HepG2 (cell line): ENCODE results near the gene GFOD1. TPM values are rescaled to one million over a fixed set of nuclear protein-coding genes. Genes with fewer than 3 reads are reported as not detected.

ENCODE experiments used
- DR1 ChIP-seq: sonication (generic); formaldehyde crosslinking; IDR thresholded peaks from 2 replicates; pipeline ENCODE4 v1.8.0; 2021; ENCODE audit warnings: mild to moderate bottlenecking, missing genetic modification reagents, inconsistent platforms
- FOXA1 ChIP-seq, 2 experiments: fragments of 450-650 bp in 1 of 2; sonication (generic) in 1 of 2; formaldehyde crosslinking in 1 of 2; IDR thresholded peaks; 2 replicates each; pipeline versions ENCODE4 v1.4.0 to v1.6.1; 2016 to 2020; ENCODE audit warnings: missing genetic modification reagents in 1 of 2
- GTF3A ChIP-seq: sonication (generic); formaldehyde crosslinking; conservative IDR thresholded peaks from 2 replicates; pipeline ENCODE4 v1.4.0; 2020; ENCODE audit warnings: mild to moderate bottlenecking, missing genetic modification reagents
- HMGA1 ChIP-seq: sonication (generic); formaldehyde crosslinking; conservative IDR thresholded peaks from 2 replicates; pipeline ENCODE4 v1.4.0; 2020; ENCODE audit warnings: missing genetic modification reagents
- HOXA9 ChIP-seq: sonication (generic); formaldehyde crosslinking; IDR thresholded peaks from 2 replicates; pipeline ENCODE4 v1.8.1; 2022; ENCODE audit warnings: missing genetic modification reagents, mild to moderate bottlenecking, moderate library complexity, borderline replicate concordance
- KMT2B ChIP-seq: IDR thresholded peaks from 2 replicates; pipeline ENCODE4 v1.6.1; 2016; ENCODE audit warnings: missing genetic modification reagents, missing compliant biosample characterization
- MED8 ChIP-seq: sonication (generic); formaldehyde crosslinking; IDR thresholded peaks from 2 replicates; pipeline ENCODE4 v1.8.1; 2023; ENCODE audit warnings: mild to moderate bottlenecking, missing genetic modification reagents; ENCODE audit not compliant: insufficient replicate concordance
- MXI1 ChIP-seq: IDR thresholded peaks from 3 replicates; pipeline ENCODE4 v1.6.1; 2012; ENCODE audit warnings: low read depth, low read length, inconsistent platforms, borderline replicate concordance
- RBM22 ChIP-seq: fragments of 200-400 bp; formaldehyde crosslinking; optimal IDR thresholded peaks from 2 replicates; pipeline ENCODE3; 2017; ENCODE audit warnings: mild to moderate bottlenecking, low read length, moderate library complexity
- RXRB ChIP-seq: IDR thresholded peaks from 2 replicates; pipeline ENCODE4 v1.6.1; 2016; ENCODE audit warnings: borderline replicate concordance, missing genetic modification reagents, missing compliant biosample characterization
- SNAI1 ChIP-seq: sonication (generic); formaldehyde crosslinking; IDR thresholded peaks from 2 replicates; pipeline ENCODE4 v1.5.0; 2020; ENCODE audit warnings: mild to moderate bottlenecking, missing genetic modification reagents, borderline replicate concordance
- SOX13 ChIP-seq, 3 experiments: fragments of 450-650 bp in 1 of 3; sonication (generic) in 1 of 3; formaldehyde crosslinking in 1 of 3; IDR thresholded peaks in 2 of 3; conservative IDR thresholded peaks in 1 of 3; 2 replicates each; pipeline versions ENCODE4 v1.5.0 to v1.6.1; 2016 to 2020; ENCODE audit warnings: antibody characterized with exemption in 1 of 3, mild to moderate bottlenecking in 1 of 3, missing compliant biosample characterization in 1 of 3, missing genetic modification reagents in 1 of 3, moderate library complexity in 1 of 3
- TP53 ChIP-seq: sonication (generic); formaldehyde crosslinking; conservative IDR thresholded peaks from 2 replicates; pipeline ENCODE4 v1.4.0; 2020; ENCODE audit warnings: missing genetic modification reagents
- UBTF ChIP-seq: sonication (generic); formaldehyde crosslinking; IDR thresholded peaks from 2 replicates; pipeline ENCODE4 v1.4.0; 2020; ENCODE audit warnings: mild to moderate bottlenecking, missing genetic modification reagents
- ZBTB7A ChIP-seq: sonication (generic); formaldehyde crosslinking; IDR thresholded peaks from 2 replicates; pipeline ENCODE4 v1.8.0; 2022; ENCODE audit warnings: mild to moderate bottlenecking, missing genetic modification reagents
- ZNF17 ChIP-seq: sonication (generic); formaldehyde crosslinking; IDR thresholded peaks from 2 replicates; pipeline ENCODE4 v1.5.0; 2020; ENCODE audit warnings: mild to moderate bottlenecking, missing genetic modification reagents
- ZNF350 ChIP-seq: sonication (generic); formaldehyde crosslinking; IDR thresholded peaks from 2 replicates; pipeline ENCODE4 v1.4.0; 2020; ENCODE audit warnings: mild to moderate bottlenecking, low read depth, missing genetic modification reagents, borderline replicate concordance
- ZNF607 ChIP-seq: sonication (generic); formaldehyde crosslinking; IDR thresholded peaks from 2 replicates; pipeline ENCODE4 v1.5.1; 2020; ENCODE audit warnings: missing genetic modification reagents, mild to moderate bottlenecking, borderline replicate concordance
- ZNF644 ChIP-seq: IDR thresholded peaks from 2 replicates; pipeline ENCODE4 v1.6.1; 2016; ENCODE audit warnings: low read depth
- ZNF737 ChIP-seq: sonication (generic); formaldehyde crosslinking; IDR thresholded peaks from 2 replicates; pipeline ENCODE4 v1.5.0; 2020; ENCODE audit warnings: missing genetic modification reagents, mild to moderate bottlenecking, borderline replicate concordance
- ZNF782 ChIP-seq: sonication (generic); formaldehyde crosslinking; IDR thresholded peaks from 2 replicates; pipeline ENCODE4 v1.4.0; 2020; ENCODE audit warnings: missing genetic modification reagents, mild to moderate bottlenecking, borderline replicate concordance
- polyA plus RNA-seq, 8 experiments: library from polyadenylated mRNA; depleted of rRNA in 3 of 8; stranded (reverse) in 7 of 8; unstranded in 1 of 8; fragments of >200 nt; fragmentation: Illumina TruSeq in 4 of 8; extraction: Trizol in 4 of 8; gene quantifications; 2 replicates each; pipeline versions ENCODE4 v1.2.1 to v1.2.3, GENCODE V29; 2011 to 2016; ENCODE audit warnings: low read depth in 4 of 8, missing spikeins in 1 of 8, mixed read lengths in 1 of 8; ENCODE audit not compliant: insufficient read depth in 1 of 8
- total RNA-seq, 5 experiments: library from RNA; depleted of rRNA; stranded (reverse); fragments of >200 nt; fragmentation: Illumina TruSeq; extraction: Trizol; gene quantifications; 2 replicates each; pipeline ENCODE4 v1.2.3, GENCODE V29; 2016; ENCODE audit warnings: low read depth in 1 of 5
- TF ChIP-seq, protein P1 (sequence below): sonication (generic); formaldehyde crosslinking; IDR thresholded peaks from 2 replicates; pipeline ENCODE4 v1.9.0; 2021; ENCODE audit warnings: missing genetic modification reagents, borderline replicate concordance
- TF ChIP-seq, protein P2 (sequence below): IDR thresholded peaks from 2 replicates; pipeline ENCODE4 v1.6.1; 2012; ENCODE audit warnings: low read depth, low read length, improper control_type of control experiment
- TF ChIP-seq, protein P3 (sequence below): IDR thresholded peaks from 2 replicates; pipeline ENCODE4 v1.6.1; 2016

GFOD1 gene
- total and polyA plus RNA-seq, 2 of the 13 experiments (the other 11 are each of a cell fraction or from before 2014, with no cell fraction given) = 1.9 to 6.4 TPM

DNA sequence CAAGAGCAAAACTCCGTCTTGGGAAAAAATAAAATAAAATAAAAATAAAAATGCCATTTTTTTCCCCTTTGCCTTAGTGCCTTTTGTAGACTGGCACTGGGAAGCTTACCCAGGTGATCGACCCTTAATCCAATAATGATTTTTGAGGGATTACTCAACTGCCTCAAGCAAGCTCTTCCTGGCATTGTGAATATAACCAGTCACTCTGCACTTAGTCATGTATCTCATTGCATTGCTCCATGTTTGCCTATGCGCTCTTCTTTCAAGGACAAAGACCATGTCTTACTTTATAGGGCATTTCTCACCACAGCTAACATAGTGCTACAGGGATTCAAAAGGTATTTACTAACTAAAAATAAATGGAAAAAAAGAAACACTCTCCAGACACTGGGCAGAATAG is 13.0 kb downstream of the GFOD1 start (continued):
- TF ChIP-seq DR1 (CRISPR knock-in tag) = no peak
- 0 out of 2 replicates have a peak, but pooled peaks have one; percentile 57 for TF ChIP-seq ZNF644 (CRISPR knock-in tag)
- no peak for TF ChIP-seq SOX13 (IDR thresholded peaks at IDR 0.05)
- TF ChIP-seq SOX13 (CRISPR knock-in tag; conservative IDR thresholded peaks at IDR 0.05 in 1 of 2, IDR thresholded peaks at IDR 0.05 in 1 of 2) = peak in 1 of 2 experiments; percentile 18; a peak in 1 of 4 replicates
- TF ChIP-seq ZNF350 = no peak
- TF ChIP-seq, protein P1, sequence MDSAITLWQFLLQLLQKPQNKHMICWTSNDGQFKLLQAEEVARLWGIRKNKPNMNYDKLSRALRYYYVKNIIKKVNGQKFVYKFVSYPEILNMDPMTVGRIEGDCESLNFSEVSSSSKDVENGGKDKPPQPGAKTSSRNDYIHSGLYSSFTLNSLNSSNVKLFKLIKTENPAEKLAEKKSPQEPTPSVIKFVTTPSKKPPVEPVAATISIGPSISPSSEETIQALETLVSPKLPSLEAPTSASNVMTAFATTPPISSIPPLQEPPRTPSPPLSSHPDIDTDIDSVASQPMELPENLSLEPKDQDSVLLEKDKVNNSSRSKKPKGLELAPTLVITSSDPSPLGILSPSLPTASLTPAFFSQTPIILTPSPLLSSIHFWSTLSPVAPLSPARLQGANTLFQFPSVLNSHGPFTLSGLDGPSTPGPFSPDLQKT = no peak
- no peak for TF ChIP-seq RBM22
- no peak for TF ChIP-seq KMT2B
- TF ChIP-seq ZNF782 (CRISPR knock-in tag) = no peak
- TF ChIP-seq ZBTB7A = no peak
- 0 out of 2 replicates have a peak, but pooled peaks have one; percentile 35 for TF ChIP-seq RXRB (CRISPR knock-in tag)
- no peak for TF ChIP-seq ZNF607 (CRISPR knock-in tag)
- TF ChIP-seq, protein P2, sequence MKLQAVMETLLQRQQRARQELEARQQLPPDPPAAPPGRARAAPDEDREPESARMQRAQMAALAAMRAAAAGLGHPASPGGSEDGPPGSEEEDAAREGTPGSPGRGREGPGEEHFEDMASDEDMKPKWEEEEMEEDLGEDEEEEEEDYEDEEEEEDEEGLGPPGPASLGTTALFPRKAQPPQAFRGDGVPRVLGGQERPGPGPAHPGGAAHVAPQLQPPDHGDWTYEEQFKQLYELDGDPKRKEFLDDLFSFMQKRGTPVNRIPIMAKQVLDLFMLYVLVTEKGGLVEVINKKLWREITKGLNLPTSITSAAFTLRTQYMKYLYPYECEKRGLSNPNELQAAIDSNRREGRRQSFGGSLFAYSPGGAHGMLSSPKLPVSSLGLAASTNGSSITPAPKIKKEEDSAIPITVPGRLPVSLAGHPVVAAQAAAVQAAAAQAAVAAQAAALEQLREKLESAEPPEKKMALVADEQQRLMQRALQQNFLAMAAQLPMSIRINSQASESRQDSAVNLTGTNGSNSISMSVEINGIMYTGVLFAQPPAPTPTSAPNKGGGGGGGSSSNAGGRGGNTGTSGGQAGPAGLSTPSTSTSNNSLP = 0 out of 2 replicates have a peak, but pooled peaks have one; percentile 17
- TF ChIP-seq FOXA1 (IDR thresholded peaks at IDR 0.05) = no peak
- peak; percentile 51; the same call in 1 of the 2 replicates for TF ChIP-seq FOXA1 (CRISPR knock-in tag; IDR thresholded peaks at IDR 0.05)
- TF ChIP-seq TP53 (CRISPR knock-in tag) = no peak
- TF ChIP-seq HOXA9 (CRISPR knock-in tag) = no peak
- TF ChIP-seq UBTF (CRISPR knock-in tag) = no peak
- no peak for TF ChIP-seq GTF3A (CRISPR knock-in tag)
- TF ChIP-seq MED8 (CRISPR knock-in tag) = no peak
- TF ChIP-seq MXI1 = no peak
- no peak for TF ChIP-seq ZNF17 (CRISPR knock-in tag)
- TF ChIP-seq, protein P3, sequence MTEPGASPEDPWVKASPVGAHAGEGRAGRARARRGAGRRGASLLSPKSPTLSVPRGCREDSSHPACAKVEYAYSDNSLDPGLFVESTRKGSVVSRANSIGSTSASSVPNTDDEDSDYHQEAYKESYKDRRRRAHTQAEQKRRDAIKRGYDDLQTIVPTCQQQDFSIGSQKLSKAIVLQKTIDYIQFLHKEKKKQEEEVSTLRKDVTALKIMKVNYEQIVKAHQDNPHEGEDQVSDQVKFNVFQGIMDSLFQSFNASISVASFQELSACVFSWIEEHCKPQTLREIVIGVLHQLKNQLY (CRISPR knock-in tag) = no peak
- TF ChIP-seq ZNF737 = no peak
- TF ChIP-seq HMGA1 (CRISPR knock-in tag) = no peak
- no peak for TF ChIP-seq SNAI1
